NCI-H460 (cell line): ENCODE data around the gene PTRH1. TPM values are rescaled to one million over a fixed set of nuclear protein-coding genes. Genes with fewer than 3 reads are reported as not detected.

Experiments used
- DNase-seq: peaks from one replicate; pipeline ENCODE4 v3.0.0-alpha.2; 2016; ENCODE audit warnings: low read depth; ENCODE audit errors: extremely low read depth
- total RNA-seq: library from RNA; depleted of rRNA; stranded (reverse); fragments of >200 nt; shearing (Covaris generic); gene quantifications from 2 replicates; pipeline ENCODE4 v1.2.3, GENCODE V29; 2014

Gene PTRH1
- total RNA-seq, 1 experiment from 2014 or later: 12.1 TPM

DNA sequence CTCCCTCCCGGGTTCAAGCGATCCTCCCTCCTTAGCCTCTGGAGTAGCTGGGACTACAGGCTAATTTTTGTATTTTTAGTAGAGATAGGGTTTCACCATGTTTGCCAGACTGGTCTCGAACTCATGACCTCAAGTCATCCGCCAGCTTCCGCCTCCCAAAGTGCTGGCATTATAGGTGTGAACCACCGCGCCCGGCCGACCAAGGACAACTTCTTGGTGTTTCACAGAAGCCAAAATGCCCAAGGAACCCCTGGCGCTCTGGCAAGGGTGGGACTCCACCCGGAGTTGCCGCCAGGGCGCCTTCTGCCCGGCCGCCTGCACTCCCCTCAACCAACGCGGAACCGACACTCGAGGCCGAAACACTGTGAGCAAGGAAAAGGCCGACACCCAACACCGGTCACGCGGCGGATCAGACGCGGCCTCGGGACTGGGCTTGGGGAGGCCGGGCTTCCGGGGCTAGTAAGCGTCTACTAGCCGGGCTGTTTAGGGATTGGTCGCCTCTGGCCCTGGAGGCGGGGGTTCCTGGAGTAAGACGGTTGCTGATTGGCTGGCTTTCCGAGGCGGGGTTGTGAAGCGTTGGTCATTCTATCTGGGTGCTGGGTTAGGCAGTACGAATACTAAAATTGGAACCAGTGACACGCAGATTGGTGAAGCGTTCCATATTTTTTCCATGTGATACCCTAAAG lies 16.3 kb downstream of the PTRH1 start:
- DNase-seq: peak; percentile 96

- no peak for DNase-seq
These were observed 17.1 kb downstream of the PTRH1 start for GRCh38 chr9:127698386-127698785.

GRCh38 chr9:127697575-127697974 lies 17.9 kb downstream of the PTRH1 start:
- DNase-seq: no peak

DNA sequence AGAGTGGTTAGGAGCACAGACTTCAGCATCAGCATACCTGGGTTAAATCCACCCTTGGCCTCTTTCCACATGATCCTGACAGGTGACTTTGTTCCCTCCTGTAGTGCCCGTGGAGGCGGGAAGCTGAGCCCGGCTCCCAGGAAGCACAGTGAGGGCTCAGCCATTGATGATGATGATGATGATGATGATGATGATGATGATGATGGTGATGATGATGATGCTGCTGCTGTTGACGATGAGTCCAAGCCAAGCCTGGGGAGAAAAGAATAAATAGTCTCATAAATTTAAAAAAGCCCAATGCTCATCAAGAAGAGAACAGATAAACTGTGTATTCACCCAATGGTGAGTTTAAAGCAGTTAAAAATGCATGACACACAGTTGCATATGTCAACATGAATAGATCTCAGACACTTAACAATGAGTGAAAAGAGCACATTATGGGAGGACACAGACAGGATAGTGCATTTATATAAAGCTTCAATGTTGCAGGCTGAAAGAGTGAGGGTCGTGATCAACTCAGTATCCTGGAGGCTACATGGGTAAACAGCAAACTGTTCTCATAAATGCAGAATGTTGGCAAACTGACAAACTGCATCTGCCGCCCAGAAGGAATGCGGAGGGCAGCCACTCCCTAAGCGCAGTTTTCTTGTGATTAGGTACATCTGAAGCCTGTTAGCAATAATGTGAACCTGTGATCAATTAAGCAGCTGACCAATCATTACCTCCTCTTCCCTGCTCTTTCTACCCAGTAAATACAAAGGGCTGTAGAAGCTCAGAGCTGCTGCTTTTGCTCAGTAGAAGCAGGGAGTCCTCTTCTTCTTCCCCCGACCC lies 20.4 kb downstream of the PTRH1 start:
- DNase-seq: no peak

- DNase-seq: no peak
These were observed 21.8 kb downstream of the PTRH1 start for GRCh38 chr9:127693697-127694096.

GRCh38 chr9:127693143-127693542 lies 22.3 kb downstream of the PTRH1 start:
- DNase-seq: no peak

- no peak for DNase-seq
These were observed 23.4 kb downstream of the PTRH1 start for GRCh38 chr9:127692071-127692470.

DNA sequence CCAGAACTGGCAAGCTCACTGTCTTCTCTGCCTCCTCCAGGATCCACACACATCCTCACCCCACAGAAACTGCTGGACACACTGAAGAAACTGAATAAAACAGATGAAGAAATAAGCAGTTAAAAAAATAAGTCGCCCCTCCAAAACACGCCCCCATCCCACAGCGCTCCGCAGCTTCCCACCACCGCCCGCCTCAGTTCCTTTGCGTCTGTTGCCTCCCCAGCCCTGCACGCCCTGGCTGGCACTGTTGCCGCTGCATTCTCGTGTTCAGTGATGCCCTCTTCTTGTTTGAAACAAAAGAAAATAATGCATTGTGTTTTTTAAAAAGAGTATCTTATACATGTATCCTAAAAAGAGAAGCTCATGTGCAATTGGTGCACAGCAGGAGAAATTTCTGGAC lies 24.7 kb downstream of the PTRH1 start:
- no peak for DNase-seq

DNA sequence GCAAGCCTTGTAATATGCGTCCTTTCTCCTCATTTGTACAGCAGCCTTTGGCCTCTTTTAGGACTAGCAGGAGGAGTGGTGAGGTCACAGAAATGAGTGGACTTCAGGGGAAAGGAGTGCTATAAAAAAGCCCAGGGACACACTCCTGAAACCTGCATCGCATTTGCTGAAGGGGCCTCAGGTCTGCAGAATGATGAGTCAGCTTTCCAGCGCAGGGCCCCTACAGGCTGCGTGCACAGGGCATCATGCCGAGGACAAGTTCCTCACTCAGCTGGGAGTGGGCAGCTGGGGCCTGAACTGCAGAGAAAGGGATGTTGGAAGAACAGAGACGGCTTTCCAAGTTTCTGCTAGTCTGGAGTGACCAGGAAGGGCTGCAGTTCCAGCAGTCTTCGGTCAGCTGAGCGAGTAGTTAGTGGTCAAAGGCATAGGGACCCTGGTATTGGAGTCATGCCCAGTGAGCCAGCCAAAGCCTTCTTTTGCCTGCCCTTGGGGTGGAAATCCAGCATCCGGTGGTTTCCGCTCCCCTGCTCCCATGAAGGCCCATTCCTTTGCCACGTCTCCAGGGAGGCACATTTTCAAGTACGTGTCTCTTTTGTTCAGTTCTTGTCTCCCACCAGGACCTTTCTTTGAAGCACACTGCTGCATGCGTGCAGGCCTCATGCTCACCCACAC lies 26.0 kb downstream of the PTRH1 start:
- DNase-seq: no peak

DNA sequence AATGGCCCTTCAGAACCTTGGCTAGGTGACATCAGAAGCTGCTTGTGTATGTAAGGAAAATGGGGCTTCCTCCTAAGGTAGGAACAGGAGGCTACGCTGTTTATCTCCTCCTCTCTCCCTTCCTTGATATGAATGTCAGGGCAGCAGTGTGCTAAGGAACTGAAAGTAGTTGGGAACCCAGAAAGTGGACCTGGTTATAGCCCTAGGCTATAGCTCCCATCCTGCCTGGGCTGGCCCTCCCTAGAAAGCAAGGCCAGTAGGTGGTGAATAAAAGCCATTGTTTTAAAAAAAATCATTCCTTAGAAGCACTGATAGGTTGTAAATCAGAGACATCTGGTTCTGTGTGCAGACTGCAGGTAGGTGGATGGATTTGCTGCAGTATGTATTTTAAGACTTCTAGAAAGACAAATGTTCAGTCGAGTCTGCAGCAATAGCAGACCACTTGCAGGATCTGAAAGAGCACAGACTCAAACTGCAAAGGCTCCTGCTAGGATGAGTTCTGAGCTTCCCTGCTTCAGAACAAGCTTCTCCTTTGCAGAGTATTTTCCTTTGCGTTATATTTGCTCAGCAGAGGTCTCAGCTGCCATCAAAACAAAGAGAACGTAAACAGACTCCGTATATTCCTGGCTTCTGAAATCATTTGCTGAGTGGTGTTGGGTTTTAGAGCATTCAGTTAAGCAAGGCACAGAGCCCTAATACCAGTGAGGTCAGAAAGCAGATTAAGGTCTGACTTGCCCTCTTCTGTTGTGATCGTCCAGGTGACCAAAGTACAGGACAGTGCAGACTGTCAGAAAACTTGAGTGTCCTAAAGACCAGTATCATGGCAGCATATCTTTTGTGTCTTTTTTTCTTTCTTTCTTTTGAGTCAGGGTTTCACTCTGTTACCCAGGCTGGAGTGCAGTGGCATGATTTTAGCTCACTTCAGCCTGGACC lies 28.7 kb downstream of the PTRH1 start:
- no peak for DNase-seq

GRCh38 chr9:127684576-127684975 lies 30.9 kb downstream of the PTRH1 start:
- no peak for DNase-seq

DNA sequence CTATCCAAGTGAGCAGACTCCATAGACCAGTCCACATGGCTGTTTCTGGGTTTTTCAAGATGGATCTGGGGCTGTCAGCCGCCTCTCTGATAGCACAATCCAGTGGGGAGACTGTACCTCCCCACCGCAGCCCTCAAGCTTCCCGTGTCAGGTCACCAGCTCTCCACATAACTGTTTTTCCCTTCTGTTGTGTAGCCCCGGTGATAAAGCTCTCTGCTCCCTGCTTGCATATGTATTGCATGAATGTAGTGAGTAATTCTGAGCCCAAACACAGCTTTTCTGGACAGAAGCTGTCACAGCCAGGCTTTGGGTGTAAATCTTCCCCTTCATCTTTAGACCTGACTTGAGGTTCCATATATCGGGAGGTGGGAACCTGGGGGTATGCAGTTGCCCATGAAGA lies 31.7 kb downstream of the PTRH1 start:
- no peak for DNase-seq

- no peak for DNase-seq
These were observed 32.9 kb downstream of the PTRH1 start for GRCh38 chr9:127682351-127683136.

- DNase-seq: no peak
These were observed 34.6 kb downstream of the PTRH1 start for GRCh38 chr9:127680846-127681245.

DNA sequence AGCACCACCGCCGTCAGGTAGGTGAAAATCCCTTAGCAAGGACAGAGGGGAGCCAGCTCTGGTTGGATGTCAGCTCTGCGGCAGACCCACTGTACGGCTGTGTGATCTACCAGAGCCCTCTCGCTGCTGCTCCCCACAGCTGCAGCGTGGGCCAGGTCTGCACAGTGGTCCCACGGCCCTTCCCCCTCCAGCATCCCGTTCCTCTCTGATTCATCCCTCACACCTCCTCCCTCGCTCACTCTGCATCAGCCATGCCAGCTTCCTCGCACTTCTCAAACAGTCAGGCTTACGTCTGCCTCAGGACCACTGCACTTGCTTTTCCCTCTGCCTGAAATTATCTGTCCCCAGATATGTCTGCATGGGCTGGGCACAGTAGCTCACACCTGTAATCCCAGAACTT lies 35.2 kb downstream of the PTRH1 start:
- DNase-seq: no peak

DNA sequence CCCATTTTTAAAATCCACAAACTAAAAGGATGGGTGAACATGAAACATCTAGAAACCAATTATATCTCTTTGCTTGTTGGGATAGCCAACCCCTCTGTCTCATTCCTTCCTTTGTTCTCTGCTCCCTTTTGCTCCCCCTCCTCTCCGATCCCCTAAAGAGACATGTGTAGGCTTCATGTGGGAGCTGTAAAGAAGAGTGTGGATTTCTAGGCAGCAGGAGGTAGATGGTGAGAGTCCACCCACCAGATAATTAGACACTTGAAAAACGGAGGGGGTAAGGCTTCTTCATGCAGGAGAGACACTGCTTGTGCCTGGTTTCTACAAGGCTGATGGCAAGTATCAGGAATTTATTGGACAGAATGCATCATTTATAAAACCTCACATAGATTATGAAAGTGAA lies 36.0 kb downstream of the PTRH1 start:
- no peak for DNase-seq

DNA sequence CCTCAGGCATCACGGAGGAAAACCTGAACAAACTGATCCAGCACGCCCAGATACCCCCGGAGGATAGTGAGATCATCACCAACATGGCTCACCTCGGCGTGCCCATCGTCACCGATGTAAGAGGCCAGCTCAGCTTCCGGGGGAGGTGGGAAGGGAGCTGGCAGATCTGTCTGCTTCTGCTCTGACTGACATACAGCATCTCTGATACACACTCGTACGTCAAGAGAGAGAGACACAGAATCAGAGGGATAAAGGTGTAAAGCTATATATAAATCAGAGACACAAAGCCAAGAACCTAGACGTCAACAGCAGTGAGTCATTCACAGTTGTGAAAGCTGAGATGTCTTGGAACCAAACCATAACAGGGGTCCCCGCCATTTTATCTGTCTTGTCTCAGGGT lies 38.8 kb downstream of the PTRH1 start:
- no peak for DNase-seq

- DNase-seq: no peak
These were observed 42.2 kb downstream of the PTRH1 start for GRCh38 chr9:127673234-127673633.

DNA sequence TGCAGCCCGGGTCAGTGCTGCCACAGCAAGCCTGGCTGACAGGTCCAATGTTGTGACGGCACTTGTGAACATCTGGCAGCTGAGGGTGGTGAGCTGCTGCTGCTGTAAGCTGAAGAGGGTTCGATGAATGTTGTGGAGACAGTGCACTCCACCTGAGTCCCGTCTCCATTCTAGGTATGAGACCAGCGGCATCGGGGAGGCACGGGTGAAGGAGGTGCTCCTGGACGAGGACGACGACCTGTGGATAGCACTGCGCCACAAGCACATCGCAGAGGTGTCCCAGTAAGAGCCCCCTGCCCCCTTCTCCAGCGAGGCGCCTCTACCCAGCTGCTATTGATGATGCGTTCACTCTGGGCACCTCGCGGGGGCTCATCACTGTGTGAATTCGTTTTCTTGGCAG lies 47.6 kb downstream of the PTRH1 start:
- DNase-seq: no peak
